CD4-positive, alpha-beta T cell treated with Interleukin-15 for 4 hours (primary cell): ENCODE data around the gene MAD1L1.
"Not testable (repeated sequence)": the region's sequence is repeated elsewhere in the genome, so short reads cannot be mapped to it uniquely, and the experiment has no call there.

Experiments
- DNase-seq: peaks from one replicate; pipeline ENCODE4 v3.0.0-alpha.2; 2020; ENCODE audit warnings: low spot score

MAD1L1 gene

GRCh38 chr7:1883834-1884582, 348.7 kb downstream of the MAD1L1 start:
- no peak for DNase-seq

- no peak for DNase-seq
These were observed 349.5 kb downstream of the MAD1L1 start for GRCh38 chr7:1883031-1883761.

- DNase-seq: no peak
These were observed 350.3 kb downstream of the MAD1L1 start for GRCh38 chr7:1882451-1882850.

GRCh38 chr7:1881946-1882345, 350.8 kb downstream of the MAD1L1 start:
- DNase-seq: no peak

- DNase-seq: not testable (repeated sequence)
These were observed 356.1 kb downstream of the MAD1L1 start for GRCh38 chr7:1876641-1877040.

GRCh38 chr7:1875392-1876199, 357.1 kb downstream of the MAD1L1 start:
- DNase-seq: not testable (repeated sequence)

- DNase-seq: not testable (repeated sequence)
These were observed 358.0 kb downstream of the MAD1L1 start for GRCh38 chr7:1874590-1875391.

- no peak for DNase-seq
These were observed 358.7 kb downstream of the MAD1L1 start for GRCh38 chr7:1873857-1874589.

GRCh38 chr7:1873421-1873820, 359.3 kb downstream of the MAD1L1 start:
- DNase-seq: no peak

GRCh38 chr7:1873070-1873405, 359.7 kb downstream of the MAD1L1 start:
- DNase-seq: no peak

GRCh38 chr7:1872191-1873069, 360.3 kb downstream of the MAD1L1 start:
- DNase-seq: no peak

GRCh38 chr7:1869452-1870130, 363.2 kb downstream of the MAD1L1 start:
- no peak for DNase-seq

GRCh38 chr7:1868516-1869165, 364.1 kb downstream of the MAD1L1 start:
- DNase-seq: no peak

GRCh38 chr7:1867370-1868260, 365.1 kb downstream of the MAD1L1 start:
- no peak for DNase-seq

GRCh38 chr7:1866601-1867000, 366.1 kb downstream of the MAD1L1 start:
- DNase-seq: no peak

GRCh38 chr7:1865571-1866255, 367.0 kb downstream of the MAD1L1 start:
- no peak for DNase-seq

GRCh38 chr7:1865000-1865555, 367.7 kb downstream of the MAD1L1 start:
- DNase-seq: no peak
